B cell (primary cell): ENCODE measurements around the gene TOMM6.

ENCODE experiments used
- EZH2 ChIP-seq: IDR thresholded peaks from 2 replicates; pipeline ENCODE4 v1.6.1; 2012; ENCODE audit warnings: borderline replicate concordance, low read depth, mild to moderate bottlenecking, moderate library complexity, low read length; ENCODE audit not compliant: insufficient read depth, poor library complexity, severe bottlenecking
- TF ChIP-seq, protein P1 (sequence below): fragments of 200-600 bp; IDR thresholded peaks from one replicate; pipeline ENCODE4 v1.8.0; 2022; ENCODE audit warnings: antibody characterized with exemption, mild to moderate bottlenecking

DNA sequence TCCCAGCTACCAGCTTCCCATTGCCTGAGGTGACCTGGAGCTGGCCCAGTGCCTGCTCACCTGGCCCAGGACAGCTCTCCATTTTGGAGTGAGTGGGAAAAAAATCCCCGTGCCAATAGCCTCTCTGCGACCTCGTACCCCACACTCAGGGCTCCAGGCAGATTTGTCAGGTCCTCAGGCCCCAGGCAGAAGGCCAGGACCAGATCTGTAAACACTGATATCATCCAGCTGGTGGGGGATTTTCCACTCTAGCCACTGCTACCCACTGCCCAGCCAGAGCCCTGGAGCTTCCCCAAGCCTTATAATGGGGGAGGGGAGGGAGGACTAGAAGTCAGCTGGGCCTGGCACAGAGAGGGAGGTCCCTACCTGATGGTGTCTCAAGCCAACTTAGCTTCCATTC is 39.0 kb upstream of the TOMM6 start:
- TF ChIP-seq, protein P1, sequence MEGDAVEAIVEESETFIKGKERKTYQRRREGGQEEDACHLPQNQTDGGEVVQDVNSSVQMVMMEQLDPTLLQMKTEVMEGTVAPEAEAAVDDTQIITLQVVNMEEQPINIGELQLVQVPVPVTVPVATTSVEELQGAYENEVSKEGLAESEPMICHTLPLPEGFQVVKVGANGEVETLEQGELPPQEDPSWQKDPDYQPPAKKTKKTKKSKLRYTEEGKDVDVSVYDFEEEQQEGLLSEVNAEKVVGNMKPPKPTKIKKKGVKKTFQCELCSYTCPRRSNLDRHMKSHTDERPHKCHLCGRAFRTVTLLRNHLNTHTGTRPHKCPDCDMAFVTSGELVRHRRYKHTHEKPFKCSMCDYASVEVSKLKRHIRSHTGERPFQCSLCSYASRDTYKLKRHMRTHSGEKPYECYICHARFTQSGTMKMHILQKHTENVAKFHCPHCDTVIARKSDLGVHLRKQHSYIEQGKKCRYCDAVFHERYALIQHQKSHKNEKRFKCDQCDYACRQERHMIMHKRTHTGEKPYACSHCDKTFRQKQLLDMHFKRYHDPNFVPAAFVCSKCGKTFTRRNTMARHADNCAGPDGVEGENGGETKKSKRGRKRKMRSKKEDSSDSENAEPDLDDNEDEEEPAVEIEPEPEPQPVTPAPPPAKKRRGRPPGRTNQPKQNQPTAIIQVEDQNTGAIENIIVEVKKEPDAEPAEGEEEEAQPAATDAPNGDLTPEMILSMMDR = no peak
- no peak for TF ChIP-seq EZH2
